ENCODE data around the gene ZNF646. TPM values are rescaled to one million over a fixed set of nuclear protein-coding genes. Genes with fewer than 3 reads are reported as not detected.
"Not testable (repeated sequence)": the region's sequence is repeated elsewhere in the genome, so short reads cannot be mapped to it uniquely, and the experiment has no call there.

The ZNF646 gene
- total RNA-seq, 1 experiment from 2014 or later, result 26.8 TPM

DNA sequence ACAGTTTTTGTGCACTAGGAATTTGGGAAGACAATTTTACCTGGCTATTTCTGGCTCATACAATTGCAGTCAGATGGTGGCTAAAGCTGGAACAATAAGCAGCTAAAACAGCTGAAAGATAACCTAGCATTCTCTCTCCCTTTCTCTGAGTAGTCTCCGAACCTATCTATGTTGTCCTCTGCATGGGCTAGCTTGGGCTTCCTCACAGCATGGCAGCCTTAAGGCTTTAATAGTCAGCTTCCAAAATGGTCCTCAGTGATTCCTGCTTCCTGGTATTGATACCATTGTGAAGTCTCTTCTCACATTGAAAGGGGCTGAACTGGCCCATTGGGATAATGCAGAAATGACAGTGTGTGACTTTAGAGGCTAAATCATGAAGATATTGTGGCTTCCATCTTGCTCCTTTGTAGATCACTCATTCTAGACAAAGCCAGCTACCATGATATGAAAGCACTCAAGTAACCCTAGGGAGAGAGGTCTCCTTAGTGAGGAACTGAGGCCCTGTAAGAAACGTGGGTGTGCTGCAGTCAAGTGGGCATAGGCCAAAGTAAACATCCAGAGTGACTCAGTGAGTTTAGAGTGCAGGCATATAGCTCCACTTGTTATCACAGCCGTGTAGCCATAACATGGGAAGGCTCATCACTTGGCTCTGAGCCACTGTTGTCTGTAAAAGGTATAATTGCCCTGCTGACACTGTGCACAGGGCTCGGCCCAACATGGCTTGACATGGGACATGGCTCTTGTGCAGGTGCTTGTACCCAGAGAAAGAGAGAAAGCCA, 25.8 kb downstream of the ZNF646 start:
- no peaks in the 10 kb centered on the region for H3K27me3 ChIP-seq (ENCODE audit: control insufficient read depth, insufficient read depth, low read length)
- no peak overlapping the region for H3K4me3 ChIP-seq (ENCODE audit: low read depth in 2 of 2, low read length in 2 of 2)
- ChIA-PET POLR2A (interaction anchor here (1.0 kb wide), 1 partner anchor 17 kb away, joined by 10 read pairs; the partner anchor contains the start of gene KAT8), CTCF (interaction anchor here (1.0 kb wide), 1 partner anchor 233 kb away, joined by 3 read pairs; no protein-coding TSS in a partner anchor)
- no peaks in the 10 kb centered on the region for H3K36me3 ChIP-seq (ENCODE audit: control insufficient read depth, insufficient read depth, low read length)
- ATAC-seq (no peak), DNase-seq (ENCODE audit: low read depth, low spot score) (no peak)
- H3K4me1 ChIP-seq (ENCODE audit: control insufficient read depth, insufficient read depth, low read length), result peaks cover 3% of the 10 kb centered on the region; the same call in 1 of the 2 replicates
- H3K27ac ChIP-seq (ENCODE audit: low read length), result no peak overlapping the region
- in situ Hi-C loops (cut with HindIII; ENCODE audit: low pct_unique_long_range_greater_than_20kb, low sequenced_read_pairs), result no loop called here
- intact Hi-C loops (cut with micrococcal nuclease; ENCODE audit: unreplicated experiment), result loop anchor here (5.0 to 10.0 kb wide), 3 partner anchors 65 to 148 kb away; partner anchors contain the start of genes HSD3B7 and STX4
- BruUV-seq (replicated peaks), result no TSS peak
- TF ChIP-seq REST (IDR thresholded peaks at IDR 0.05; ENCODE audit: insufficient read depth in 1 of 2, low read depth in 2 of 2, low read length in 1 of 2), result no peak
- TF ChIP-seq, protein P1, sequence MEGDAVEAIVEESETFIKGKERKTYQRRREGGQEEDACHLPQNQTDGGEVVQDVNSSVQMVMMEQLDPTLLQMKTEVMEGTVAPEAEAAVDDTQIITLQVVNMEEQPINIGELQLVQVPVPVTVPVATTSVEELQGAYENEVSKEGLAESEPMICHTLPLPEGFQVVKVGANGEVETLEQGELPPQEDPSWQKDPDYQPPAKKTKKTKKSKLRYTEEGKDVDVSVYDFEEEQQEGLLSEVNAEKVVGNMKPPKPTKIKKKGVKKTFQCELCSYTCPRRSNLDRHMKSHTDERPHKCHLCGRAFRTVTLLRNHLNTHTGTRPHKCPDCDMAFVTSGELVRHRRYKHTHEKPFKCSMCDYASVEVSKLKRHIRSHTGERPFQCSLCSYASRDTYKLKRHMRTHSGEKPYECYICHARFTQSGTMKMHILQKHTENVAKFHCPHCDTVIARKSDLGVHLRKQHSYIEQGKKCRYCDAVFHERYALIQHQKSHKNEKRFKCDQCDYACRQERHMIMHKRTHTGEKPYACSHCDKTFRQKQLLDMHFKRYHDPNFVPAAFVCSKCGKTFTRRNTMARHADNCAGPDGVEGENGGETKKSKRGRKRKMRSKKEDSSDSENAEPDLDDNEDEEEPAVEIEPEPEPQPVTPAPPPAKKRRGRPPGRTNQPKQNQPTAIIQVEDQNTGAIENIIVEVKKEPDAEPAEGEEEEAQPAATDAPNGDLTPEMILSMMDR (IDR thresholded peaks at IDR 0.05), result no peak
- no peak for TF ChIP-seq TCF7L2 (IDR thresholded peaks at IDR 0.05; ENCODE audit: low read depth, low read length)
- no peak for TF ChIP-seq SIN3A (IDR thresholded peaks at IDR 0.05; ENCODE audit: borderline replicate concordance, insufficient read depth, low read depth, low read length)
- no peak for TF ChIP-seq POLR2AphosphoS5 (IDR thresholded peaks at IDR 0.05; ENCODE audit: low read depth, low read length)
- H3K9me3 ChIP-seq (ENCODE audit: control insufficient read depth, insufficient read depth, low read depth, low read length), result no peaks in the 10 kb centered on the region

DNA sequence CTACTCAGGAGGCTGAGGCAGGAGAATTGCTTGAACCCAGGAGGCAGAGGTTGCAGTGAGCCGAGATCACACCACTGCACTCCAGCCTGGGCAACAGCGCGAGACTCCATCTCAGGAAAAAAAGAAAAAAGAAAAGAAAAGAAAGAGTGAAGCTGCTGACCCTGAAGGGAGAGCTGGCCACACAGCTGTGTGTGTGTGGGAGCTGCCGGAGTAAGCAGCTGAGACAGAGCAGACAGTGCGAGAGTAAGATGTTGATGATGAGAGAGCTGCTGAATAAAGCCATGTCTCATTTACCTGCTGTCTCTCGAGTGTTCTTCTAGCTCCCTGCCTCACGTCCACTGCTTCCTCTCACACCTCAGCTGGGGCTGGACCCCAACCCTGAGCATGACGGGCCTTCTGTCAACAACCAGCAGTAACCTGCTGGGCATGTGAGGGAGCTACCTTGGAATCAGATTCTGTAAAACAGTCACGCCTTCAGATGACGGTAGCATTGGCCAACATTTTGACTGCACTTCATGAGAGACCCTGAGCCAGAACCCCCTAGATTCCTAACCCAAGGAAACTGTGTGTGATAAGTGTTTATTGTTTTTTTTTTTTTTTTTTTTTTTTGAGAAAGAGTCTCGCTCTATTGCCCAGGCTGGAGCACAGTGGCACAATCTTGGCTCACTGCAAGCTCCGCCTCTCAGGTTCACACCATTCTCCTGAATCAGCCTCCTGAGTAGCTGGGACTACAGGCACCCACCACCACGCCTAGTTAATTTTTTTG, 26.8 kb downstream of the ZNF646 start:
- CTCF ChIA-PET, result interaction anchor here (0.6 to 1.0 kb wide), 2 partner anchors 106 to 232 kb away, joined by 3 to 4 read pairs; no protein-coding TSS in a partner anchor
- in situ Hi-C loops (cut with HindIII; ENCODE audit: low pct_unique_long_range_greater_than_20kb, low sequenced_read_pairs); H3K4me3 ChIP-seq (ENCODE audit: low read depth in 2 of 2, low read length in 2 of 2): not testable (repeated sequence)

More for the DNA sequence above, 26.8 kb downstream of the ZNF646 start:
- POLR2A ChIA-PET, result interaction anchor here (0.7 to 1.0 kb wide), 2 partner anchors 16 to 683 kb away, joined by 10 to 11 read pairs; partner anchors contain the start of gene KAT8
- DNase-seq (ENCODE audit: low read depth, low spot score); intact Hi-C loops (cut with micrococcal nuclease; ENCODE audit: unreplicated experiment); H3K27ac ChIP-seq (ENCODE audit: low read length); H3K27me3 ChIP-seq (ENCODE audit: control insufficient read depth, insufficient read depth, low read length); ATAC-seq; H3K4me1 ChIP-seq (ENCODE audit: control insufficient read depth, insufficient read depth, low read length); BruUV-seq (replicated peaks); H3K36me3 ChIP-seq (ENCODE audit: control insufficient read depth, insufficient read depth, low read length); H3K9me3 ChIP-seq (ENCODE audit: control insufficient read depth, insufficient read depth, low read depth, low read length): not testable (repeated sequence)

Data from Panc1 (cell line).